GM12891 (cell line): ENCODE data around the gene GDF2.

Source experiments
- DNase-seq: peaks from one replicate; pipeline ENCODE4 v3.0.0; 2011; ENCODE audit warnings: low spot score; ENCODE audit not compliant: insufficient read length
- FAIRE-seq: peaks from 2 replicates; lab custom pipeline; 2011; peaks lifted over from hg19 to GRCh38; lab: Jason Lieb, UNC
- PAX5 ChIP-seq: IDR thresholded peaks from 2 replicates; pipeline ENCODE4 v1.6.1; 2011; ENCODE audit warnings: low read length, moderate library complexity, mild to moderate bottlenecking; ENCODE audit not compliant: insufficient read depth, severe bottlenecking
- POLR2A ChIP-seq: IDR thresholded peaks from 2 replicates; pipeline ENCODE4 v1.6.1; 2011; ENCODE audit warnings: low read depth, low read length, control low read depth
- POLR2AphosphoS5 ChIP-seq: IDR thresholded peaks from 2 replicates; pipeline ENCODE4 v1.6.1; 2011; ENCODE audit warnings: low read depth, low read length, control low read depth
- POU2F2 ChIP-seq: IDR thresholded peaks from 2 replicates; pipeline ENCODE4 v1.6.1; 2011; ENCODE audit warnings: low read depth, mild to moderate bottlenecking, control low read depth, low read length, moderate library complexity
- SPI1 ChIP-seq: IDR thresholded peaks from 2 replicates; pipeline ENCODE4 v1.6.1; 2011; ENCODE audit warnings: low read depth, low read length, control low read depth
- TAF1 ChIP-seq: IDR thresholded peaks from 2 replicates; pipeline ENCODE4 v1.6.1; 2011; ENCODE audit warnings: low read depth, low read length, control low read depth

Gene GDF2

DNA sequence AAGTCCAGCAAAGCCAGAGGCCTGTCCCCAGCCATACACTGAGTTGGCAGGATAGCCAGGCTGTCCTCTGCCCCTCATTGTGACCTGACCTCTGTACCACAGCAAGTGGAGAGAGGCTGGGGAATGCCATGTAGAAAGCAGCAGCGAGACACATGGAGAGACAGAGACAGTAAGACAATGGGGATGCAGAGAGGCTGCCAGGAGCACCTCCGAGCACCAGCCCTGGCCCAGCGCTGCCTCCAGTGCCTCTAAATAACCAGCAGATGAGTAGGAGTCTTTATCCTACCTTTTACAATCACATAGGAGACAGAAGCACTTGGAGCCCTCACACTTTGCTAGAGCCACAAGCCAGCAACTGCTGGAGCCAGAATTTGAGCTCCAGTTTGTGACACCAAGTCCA, 8.1 kb downstream of the GDF2 start:
- FAIRE-seq (no peak), DNase-seq (no peak)
- no peak for TF ChIP-seq PAX5
- TF ChIP-seq TAF1: no peak
- TF ChIP-seq SPI1: no peak
- TF ChIP-seq POLR2A: no peak
- TF ChIP-seq POU2F2: no peak
- no peak for TF ChIP-seq POLR2AphosphoS5

DNA sequence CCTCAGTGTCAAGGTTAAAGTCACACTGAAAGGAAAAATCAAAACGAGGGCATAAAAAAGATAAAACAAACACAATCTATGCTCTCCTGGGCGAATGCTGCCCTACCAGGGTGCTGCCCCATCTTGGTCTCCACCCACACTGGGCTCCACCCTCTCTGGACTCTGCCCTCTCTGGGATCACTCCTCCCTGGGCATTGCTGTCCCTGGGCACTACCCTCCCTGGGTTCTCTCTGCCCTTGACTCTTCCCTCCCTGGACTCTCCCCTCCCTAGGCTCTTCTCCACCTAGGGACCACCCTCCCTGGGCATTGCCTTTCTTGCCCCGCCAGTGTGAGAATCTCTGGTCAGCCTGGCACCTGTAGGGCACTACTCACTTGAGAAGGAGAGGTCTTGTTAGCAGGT, 8.6 kb downstream of the GDF2 start:
- TF ChIP-seq TAF1 (no peak), PAX5 (no peak), POU2F2 (no peak), POLR2A (no peak), SPI1 (no peak), POLR2AphosphoS5 (no peak)
- FAIRE-seq (no peak), DNase-seq (no peak)

DNA sequence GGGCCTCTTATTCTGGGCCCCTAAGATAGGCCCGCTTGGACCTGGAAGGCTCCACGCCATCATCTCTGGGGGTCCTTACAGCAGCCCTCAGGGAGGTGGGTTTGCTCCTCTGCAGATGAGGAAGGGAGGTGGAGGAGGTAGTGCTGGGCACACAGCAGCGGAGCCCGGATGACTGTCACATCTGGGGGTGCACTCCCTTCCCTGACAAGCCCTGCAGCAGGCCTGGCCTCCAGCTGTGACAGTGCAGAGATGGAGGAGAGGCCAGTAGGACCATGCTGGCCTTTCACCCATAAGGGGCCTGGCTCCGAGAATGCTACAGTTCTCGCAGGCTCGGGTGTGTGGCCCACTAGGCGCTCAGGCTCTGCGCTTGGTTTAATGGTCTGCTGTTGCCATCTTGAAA, 9.2 kb downstream of the GDF2 start:
- FAIRE-seq: no peak
- TF ChIP-seq SPI1 (no peak), TAF1 (no peak), POLR2A (no peak), PAX5 (no peak), POU2F2 (no peak), POLR2AphosphoS5 (no peak)
- DNase-seq: no peak

DNA sequence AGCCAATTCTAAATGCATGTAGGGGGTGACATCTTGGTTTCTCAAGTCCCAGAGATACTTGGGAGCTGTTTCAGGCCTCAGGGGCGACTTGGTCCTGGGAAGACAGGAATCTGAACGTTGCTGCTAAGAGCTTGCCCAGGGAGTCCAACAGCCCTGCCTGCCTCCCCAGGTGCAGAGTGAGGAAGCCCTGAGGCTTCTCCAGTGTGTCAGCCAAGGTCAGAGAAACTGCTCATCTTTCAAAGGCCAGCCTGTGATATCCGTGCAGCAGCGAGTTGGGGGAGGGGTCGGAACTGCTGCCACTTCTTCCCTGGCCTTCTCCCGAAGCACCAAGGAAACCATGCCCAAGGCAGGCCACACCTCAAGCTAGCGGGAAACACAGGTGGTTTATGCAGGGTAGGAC, 9.7 kb downstream of the GDF2 start:
- TF ChIP-seq POU2F2: no peak
- no peak for TF ChIP-seq POLR2A
- no peak for TF ChIP-seq POLR2AphosphoS5
- no peak for TF ChIP-seq PAX5
- no peak for TF ChIP-seq SPI1
- TF ChIP-seq TAF1: no peak
- FAIRE-seq (no peak), DNase-seq (no peak)

DNA sequence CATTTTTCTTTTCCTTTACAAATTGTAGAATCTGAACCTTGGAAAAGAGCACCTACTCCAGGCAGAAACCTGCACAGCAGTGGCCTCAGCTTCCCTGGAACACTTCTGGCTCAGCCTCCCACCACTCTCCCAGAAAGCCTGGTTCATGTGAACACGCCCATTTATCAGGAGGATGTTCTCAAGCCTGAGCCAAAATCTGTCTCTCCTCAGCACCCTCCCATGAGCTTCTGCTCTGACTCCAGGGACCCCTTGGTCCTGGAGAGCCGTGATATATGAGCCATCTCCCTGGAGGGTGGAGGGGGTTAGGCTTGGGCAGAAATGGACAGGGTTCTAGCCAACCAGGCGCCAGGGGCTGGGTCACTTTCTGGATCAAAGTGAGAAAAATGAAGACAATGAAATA, 10.1 kb downstream of the GDF2 start:
- DNase-seq (no peak), FAIRE-seq (no peak)
- TF ChIP-seq TAF1 (no peak), POLR2A (no peak), SPI1 (no peak), POLR2AphosphoS5 (no peak), POU2F2 (no peak), PAX5 (no peak)

DNA sequence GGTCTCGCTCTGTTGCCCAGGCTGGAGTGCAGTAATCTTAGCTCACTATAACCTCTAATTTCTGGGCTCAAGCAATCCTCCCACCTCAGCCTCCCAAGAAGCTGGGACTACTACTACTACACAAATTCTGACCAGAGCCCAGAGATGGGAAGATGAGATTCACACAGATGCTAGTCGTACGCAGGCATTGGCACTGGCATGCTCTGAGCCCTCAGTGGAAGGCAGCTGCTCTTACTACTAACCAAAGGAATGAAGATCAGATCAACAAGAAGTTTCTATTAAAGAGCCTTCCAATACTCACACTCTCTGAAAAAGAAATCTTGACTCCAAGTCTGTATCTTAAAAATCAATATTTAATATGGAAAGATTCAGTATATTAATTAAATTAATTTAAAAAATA, 10.7 kb downstream of the GDF2 start:
- no peak for DNase-seq
- TF ChIP-seq POLR2A (no peak), POLR2AphosphoS5 (no peak), POU2F2 (no peak), SPI1 (no peak), TAF1 (no peak), PAX5 (no peak)
- FAIRE-seq: no peak

DNA sequence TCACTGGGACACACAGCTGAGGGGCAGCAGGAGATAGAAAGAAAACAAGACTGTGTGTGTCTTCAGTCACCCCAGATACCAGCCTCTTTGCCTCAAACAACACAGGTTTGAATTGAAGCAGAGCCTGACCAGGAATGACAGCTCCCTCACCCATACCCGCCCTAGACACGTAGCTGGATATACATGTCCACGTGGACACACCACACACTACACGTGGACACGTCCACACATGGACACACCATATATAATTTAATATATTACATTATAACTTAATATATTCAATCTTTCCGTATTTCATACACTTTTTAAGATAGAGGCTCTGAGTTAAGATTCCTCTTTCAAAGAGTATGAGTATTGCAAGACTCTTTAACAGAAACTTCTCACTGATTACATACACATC, 11.3 kb downstream of the GDF2 start:
- TF ChIP-seq PAX5: no peak
- no peak for TF ChIP-seq TAF1
- no peak for FAIRE-seq
- DNase-seq: no peak

DNA sequence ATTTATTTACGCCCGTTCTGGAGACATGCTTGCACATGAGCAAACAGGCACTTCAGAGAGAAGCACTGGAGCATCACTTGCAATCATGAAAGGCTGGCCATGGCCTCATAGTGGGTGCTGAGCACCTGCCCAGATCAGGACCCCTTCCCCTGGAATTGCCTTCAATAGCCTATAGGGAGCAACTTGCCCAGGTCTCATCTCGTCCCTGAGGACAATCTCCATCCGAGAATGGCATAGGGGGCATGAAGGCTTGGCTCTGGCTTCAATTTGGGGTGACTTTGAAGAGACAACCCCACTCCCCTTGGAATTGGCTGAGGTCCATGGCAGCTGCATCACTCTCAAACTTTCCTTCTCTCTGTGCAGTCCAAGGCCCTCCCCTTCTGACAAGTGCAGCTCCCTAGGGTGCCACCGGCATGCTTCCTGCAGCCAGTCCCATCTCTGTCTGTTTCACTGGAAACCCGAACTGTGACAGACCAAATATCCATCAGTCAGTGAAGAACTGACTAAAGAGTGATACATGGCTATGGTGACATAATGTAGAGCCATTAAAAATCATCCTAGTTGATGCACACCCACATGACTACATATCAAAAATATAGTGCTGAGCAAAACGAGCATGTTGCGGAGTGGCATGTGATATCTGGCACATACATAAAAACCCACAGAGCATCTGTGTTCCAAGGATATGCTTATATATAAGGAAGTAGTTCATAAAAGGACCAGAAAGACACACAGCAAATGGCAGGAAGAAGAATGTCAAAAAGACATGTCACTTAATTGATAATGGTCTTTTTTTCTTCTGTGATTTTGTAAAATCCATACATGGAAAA, 12.4 kb downstream of the GDF2 start:
- FAIRE-seq: no peak
- no peak for DNase-seq
- TF ChIP-seq POU2F2 (no peak), TAF1 (no peak), SPI1 (no peak), PAX5 (no peak), POLR2AphosphoS5 (no peak)

DNA sequence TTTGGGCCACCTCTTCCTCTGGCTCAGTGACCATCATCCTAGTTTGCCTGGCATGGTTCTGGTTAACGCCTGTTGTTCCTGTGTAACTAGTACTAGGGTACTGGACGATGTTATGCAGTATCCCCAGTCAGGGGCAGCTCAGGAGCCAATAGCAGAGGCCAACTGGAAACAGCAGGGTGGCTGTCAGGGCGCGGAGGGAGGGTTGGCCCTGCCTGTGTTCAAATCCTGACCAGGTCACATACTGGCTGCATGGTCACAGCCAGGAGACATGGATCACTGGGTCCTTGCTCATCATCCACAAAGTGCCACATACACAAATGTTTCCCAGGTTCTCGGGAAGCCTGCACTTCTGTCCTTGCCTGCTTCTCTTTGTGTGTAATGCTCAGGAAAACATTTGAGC, 13.7 kb downstream of the GDF2 start:
- DNase-seq (no peak), FAIRE-seq (no peak)
- TF ChIP-seq POU2F2: no peak
- TF ChIP-seq POLR2AphosphoS5: no peak
- TF ChIP-seq TAF1: no peak
- TF ChIP-seq SPI1: no peak
- TF ChIP-seq PAX5: no peak
- TF ChIP-seq POLR2A: no peak

DNA sequence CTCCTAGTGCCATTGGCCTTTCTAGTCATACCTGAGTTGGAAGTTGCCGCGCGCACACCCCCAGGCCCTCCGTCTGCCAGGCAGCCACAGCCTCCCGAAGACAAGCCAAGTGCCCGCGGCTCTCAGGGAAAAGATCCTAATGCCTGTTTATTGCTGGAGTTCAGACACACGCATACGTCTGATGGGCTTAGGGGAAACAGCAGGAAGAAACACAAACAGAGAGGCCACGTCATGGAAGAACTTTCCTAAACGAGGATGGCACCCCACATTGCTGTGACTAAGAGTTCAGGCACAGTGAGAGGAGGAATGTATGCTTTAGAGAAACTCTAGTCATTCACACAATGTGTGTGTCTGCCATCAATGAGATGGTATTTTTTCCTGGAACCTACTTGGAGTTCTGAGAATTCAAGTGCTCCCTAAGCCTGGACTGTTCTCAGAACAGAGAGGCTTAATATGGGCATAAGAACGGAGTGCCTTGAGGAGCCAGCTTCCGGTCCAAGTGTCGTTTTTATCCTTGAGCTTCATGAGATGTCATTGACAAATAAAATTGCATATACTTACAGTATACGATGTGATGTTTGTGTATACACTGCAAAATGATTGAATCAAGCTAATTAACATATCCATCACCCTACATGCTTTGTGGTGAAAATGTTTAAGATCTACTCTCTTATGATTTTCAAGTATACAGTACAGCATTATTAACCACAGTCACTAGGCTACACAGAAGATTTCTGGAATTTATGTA, 14.3 kb downstream of the GDF2 start:
- FAIRE-seq (no peak), DNase-seq (no peak)
- TF ChIP-seq PAX5 (no peak), TAF1 (no peak), POLR2AphosphoS5 (no peak), SPI1 (no peak), POU2F2 (no peak), POLR2A (no peak)
